Right lobe of liver (tissue), 6 donors: ENCODE results near the gene TRIM22. TPM values are rescaled to one million over a fixed set of nuclear protein-coding genes. Genes with fewer than 3 reads are reported as not detected.
A peak's percentile ranks its signal among the peaks of the same experiment; 100 is the strongest.
"Not testable (repeated sequence)": the region's sequence is repeated elsewhere in the genome, so short reads cannot be mapped to it uniquely, and the experiment has no call there.

ENCODE experiments used
- ATAC-seq, 4 donors: fragments of 200-7000 bp; cut with Tn5 transposase; one replicate each; pipeline ENCODE4 v1.9.1; 2020; ENCODE audit warnings: mild to moderate bottlenecking in 4 of 4, moderate library complexity in 4 of 4
- DNase-seq, 3 donors: peaks; one replicate each; pipeline ENCODE4 v3.0.0-alpha.2; 2020
- H3K27ac ChIP-seq, 3 donors: fragments of 200-600 bp; one replicate each; pipeline ENCODE4 v1.8.0; 2022
- H3K27me3 ChIP-seq, 2 donors: fragments of 200-600 bp; one replicate each; pipeline ENCODE4 v1.8.0; 2022
- H3K36me3 ChIP-seq, 4 donors: fragments of 200-600 bp; sonication (generic) in 1 of 4; one replicate each; pipeline versions ENCODE4 v1.5.1 to v1.8.0; 2017 to 2022; ENCODE audit warnings: control low read depth in 1 of 4
- H3K4me1 ChIP-seq, 4 donors: fragments of 200-600 bp; sonication (generic) in 1 of 4; one replicate each; pipeline versions ENCODE4 v1.5.1 to v1.8.0; 2017 to 2022; ENCODE audit warnings: control low read depth in 1 of 4
- H3K4me3 ChIP-seq, 3 donors: fragments of 200-600 bp; one replicate each; pipeline ENCODE4 v1.8.0; 2022
- H3K9me3 ChIP-seq, 4 donors: fragments of 200-600 bp; sonication (generic) in 1 of 4; one replicate each; pipeline versions ENCODE4 v1.5.1 to v1.8.0; 2017 to 2022; ENCODE audit warnings: control low read depth in 1 of 4
- POLR2A ChIP-seq: fragments of 450-650 bp; IDR thresholded peaks from one replicate; pipeline ENCODE4 v1.6.1; 2017; ENCODE audit warnings: antibody characterized with exemption, mild to moderate bottlenecking
- WGBS: methylation state at CpG from one replicate; pipeline ENCODE4 v1.1.6; 2018; ENCODE audit warnings: low coverage, low lambda C conversion rate; ENCODE audit not compliant: insufficient coverage; ENCODE audit errors: missing lambda C conversion rate; 5-methylcytosine and 5-hydroxymethylcytosine counted together
- intact Hi-C, 2 donors: fragments of 100-400 bp; cut with DNase I; formaldehyde crosslinking; loops; one replicate each; pipeline versions ENCODE4 v1.11.2 to v1.14.1; 2022
- total RNA-seq, 6 experiments: library from RNA; depleted of rRNA in 2 of 6; stranded (reverse); fragments of >200 nt in 2 of 6; fragmentation: NEBNext Ultra II Directional in 3 of 6; extraction: Animal tissue kit (Norgen Biotek cat#: 25700) in 3 of 6; gene quantifications; one replicate each; pipeline versions ENCODE4 v1.1.0 to v1.2.4, GENCODE V29; 2016 to 2023
- TF ChIP-seq, protein P1 (sequence below), 4 donors: fragments of 200-600 bp in 3 of 4; fragments of 450-650 bp in 1 of 4; IDR thresholded peaks; one replicate each; pipeline versions ENCODE4 v1.5.1 to v1.8.0; 2016 to 2022; ENCODE audit warnings: antibody characterized with exemption in 4 of 4, mild to moderate bottlenecking in 2 of 4
- donor health status: DM: no; HTN: yes; CAD: no.
- donor health status: DM: no; HTN: no; CAD: no.
- donor health status: DM: no; HTN: no; CAD: no.
- donor health status: DM: no; HTN: yes; CAD: no.
- donor health status: DM: no; HTN: yes; CAD: no.

TRIM22 gene
- total RNA-seq, 6 experiments from 2014 or later: 10.0 to 29.1 (median 13.8) TPM

DNA sequence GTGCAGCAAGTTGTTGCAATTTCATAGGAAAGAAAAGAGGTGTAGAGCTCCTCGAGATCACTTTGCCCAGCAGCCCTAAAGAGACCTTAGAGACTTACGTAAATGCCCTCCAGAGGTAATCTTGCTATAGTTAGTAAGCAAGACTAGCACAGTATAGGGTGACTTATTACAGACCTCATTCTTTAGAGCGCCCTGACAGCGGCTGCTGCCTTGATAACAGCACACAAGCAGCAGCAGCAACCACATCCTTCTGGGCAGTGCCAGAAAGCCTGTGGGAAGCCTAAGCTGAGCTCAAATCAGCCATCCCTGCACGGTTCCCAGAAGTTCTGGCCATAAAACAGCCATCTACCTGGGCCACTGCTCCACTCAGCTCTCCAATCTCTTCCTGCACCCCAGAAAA is 24.1 kb downstream of the TRIM22 start:
- TF ChIP-seq, protein P1, sequence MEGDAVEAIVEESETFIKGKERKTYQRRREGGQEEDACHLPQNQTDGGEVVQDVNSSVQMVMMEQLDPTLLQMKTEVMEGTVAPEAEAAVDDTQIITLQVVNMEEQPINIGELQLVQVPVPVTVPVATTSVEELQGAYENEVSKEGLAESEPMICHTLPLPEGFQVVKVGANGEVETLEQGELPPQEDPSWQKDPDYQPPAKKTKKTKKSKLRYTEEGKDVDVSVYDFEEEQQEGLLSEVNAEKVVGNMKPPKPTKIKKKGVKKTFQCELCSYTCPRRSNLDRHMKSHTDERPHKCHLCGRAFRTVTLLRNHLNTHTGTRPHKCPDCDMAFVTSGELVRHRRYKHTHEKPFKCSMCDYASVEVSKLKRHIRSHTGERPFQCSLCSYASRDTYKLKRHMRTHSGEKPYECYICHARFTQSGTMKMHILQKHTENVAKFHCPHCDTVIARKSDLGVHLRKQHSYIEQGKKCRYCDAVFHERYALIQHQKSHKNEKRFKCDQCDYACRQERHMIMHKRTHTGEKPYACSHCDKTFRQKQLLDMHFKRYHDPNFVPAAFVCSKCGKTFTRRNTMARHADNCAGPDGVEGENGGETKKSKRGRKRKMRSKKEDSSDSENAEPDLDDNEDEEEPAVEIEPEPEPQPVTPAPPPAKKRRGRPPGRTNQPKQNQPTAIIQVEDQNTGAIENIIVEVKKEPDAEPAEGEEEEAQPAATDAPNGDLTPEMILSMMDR (IDR thresholded peaks at IDR 0.05): no peak
- no peak for TF ChIP-seq POLR2A
- 38% methylated on average over 1 of the region's 5 CpGs for WGBS
- no peaks in the 10 kb centered on the region for H3K27me3 ChIP-seq
- ATAC-seq (no peak), DNase-seq (no peak)
- intact Hi-C loops: no loop called here
- H3K4me3 ChIP-seq: no peak overlapping the region
- peaks cover 0 to 5% (median 0%) of the 10 kb centered on the region in 4 donors for H3K36me3 ChIP-seq
- no peaks in the 10 kb centered on the region for H3K9me3 ChIP-seq
- no peaks in the 10 kb centered on the region for H3K4me1 ChIP-seq
- H3K27ac ChIP-seq: no peak overlapping the region

DNA sequence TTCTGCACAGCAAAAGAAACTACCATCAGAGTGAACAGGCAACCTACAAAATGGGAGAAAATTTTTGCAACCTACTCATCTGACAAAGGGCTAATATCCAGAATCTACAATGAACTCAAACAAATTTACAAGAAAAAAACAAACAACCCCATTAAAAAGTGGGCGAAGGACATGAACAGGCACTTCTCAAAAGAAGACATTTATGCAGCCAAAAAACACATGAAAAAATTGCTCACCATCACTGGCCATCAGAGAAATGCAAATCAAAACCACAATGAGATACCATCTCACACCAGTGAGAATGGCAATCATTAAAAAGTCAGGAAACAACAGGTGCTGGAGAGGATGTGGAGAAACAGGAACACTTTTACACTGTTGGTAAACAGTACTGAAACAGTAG is 26.9 kb downstream of the TRIM22 start:
- WGBS: 86% methylated on average over 1 of the region's 1 CpG
- H3K36me3 ChIP-seq, ATAC-seq, H3K9me3 ChIP-seq, intact Hi-C loops, H3K27ac ChIP-seq, H3K27me3 ChIP-seq, H3K4me3 ChIP-seq, DNase-seq, H3K4me1 ChIP-seq: not testable (repeated sequence)

DNA sequence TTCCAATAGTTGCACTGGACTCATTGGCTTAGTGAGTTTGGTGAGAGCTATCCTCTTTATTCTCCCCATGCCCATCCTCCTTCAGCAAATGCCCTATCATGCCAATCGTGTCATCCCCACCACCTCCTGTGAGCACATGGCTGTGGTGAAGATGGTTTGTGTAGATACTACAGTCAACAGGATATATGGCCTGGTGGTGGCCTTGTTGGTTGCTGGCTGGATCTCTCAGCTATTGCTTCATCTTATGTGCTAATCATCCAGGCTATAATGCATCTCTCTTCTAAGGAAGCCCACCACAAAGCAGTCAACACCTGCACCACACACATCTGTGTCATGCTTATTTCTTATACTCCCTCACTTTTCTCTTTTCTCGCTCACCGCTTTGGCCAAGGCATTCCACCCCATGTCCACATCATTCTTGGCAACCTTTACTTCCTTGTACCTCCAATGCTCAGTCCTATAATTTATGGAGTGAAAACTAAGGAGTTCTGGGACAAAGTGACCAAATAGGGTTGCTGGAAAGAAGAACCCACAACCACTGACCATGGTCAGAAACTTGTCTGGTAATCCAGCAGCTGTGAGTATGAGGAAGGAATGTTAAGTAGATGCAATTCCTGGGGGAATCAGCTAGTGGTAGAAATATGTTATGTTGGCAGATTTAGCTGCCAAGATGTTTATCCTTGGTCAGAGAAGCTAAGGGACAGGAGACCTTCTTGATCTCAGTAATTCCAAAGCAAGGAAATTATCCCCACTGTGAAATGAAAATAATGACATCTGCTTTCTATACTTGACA is 30.3 kb downstream of the TRIM22 start:
- WGBS: 83% methylated on average over 3 of the region's 3 CpGs

DNA sequence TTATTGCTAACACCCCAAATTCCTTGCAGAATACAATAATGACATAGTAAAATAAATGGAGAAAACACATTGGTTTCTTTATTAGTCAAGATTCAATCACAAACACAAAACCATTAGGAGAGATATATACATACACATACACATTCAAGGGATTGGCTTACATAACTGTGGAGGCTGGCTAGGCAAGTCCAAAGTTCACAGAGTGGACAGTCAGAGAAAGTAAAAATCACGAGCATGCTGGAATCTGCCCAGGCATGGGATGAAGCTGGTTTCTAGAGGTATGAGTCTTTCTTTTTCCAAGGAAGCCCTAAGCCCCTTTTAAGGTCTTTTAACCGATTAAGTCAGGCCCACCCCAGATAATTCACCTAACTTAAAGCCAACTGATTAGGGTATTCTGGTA is 33.0 kb downstream of the TRIM22 start:
- no peaks in the 10 kb centered on the region for H3K4me1 ChIP-seq
- intact Hi-C loops: no loop called here
- 68% methylated on average over 2 of the region's 2 CpGs for WGBS
- no peaks in the 10 kb centered on the region for H3K27me3 ChIP-seq
- no peaks in the 10 kb centered on the region for H3K36me3 ChIP-seq
- no peak overlapping the region for H3K4me3 ChIP-seq
- no peaks in the 10 kb centered on the region for H3K9me3 ChIP-seq
- TF ChIP-seq POLR2A: no peak
- TF ChIP-seq, protein P1 (IDR thresholded peaks at IDR 0.05): no peak
- no peak for DNase-seq
- peak; percentile 72 to 81 (median 78) for ATAC-seq
- H3K27ac ChIP-seq: no peak overlapping the region

More for the DNA sequence above, 30.3 kb downstream of the TRIM22 start:
- Histone ChIP-seq H3K36me3 (no peaks in the 10 kb centered on the region), H3K9me3 (no peaks in the 10 kb centered on the region), H3K4me3 (no peak overlapping the region), H3K27me3 (no peaks in the 10 kb centered on the region), H3K27ac (no peak overlapping the region), H3K4me1 (no peaks in the 10 kb centered on the region)
- ATAC-seq (no peak), DNase-seq (no peak)
- intact Hi-C loops: no loop called here
- TF ChIP-seq POLR2A: no peak
- TF ChIP-seq, protein P1 (IDR thresholded peaks at IDR 0.05): no peak

DNA sequence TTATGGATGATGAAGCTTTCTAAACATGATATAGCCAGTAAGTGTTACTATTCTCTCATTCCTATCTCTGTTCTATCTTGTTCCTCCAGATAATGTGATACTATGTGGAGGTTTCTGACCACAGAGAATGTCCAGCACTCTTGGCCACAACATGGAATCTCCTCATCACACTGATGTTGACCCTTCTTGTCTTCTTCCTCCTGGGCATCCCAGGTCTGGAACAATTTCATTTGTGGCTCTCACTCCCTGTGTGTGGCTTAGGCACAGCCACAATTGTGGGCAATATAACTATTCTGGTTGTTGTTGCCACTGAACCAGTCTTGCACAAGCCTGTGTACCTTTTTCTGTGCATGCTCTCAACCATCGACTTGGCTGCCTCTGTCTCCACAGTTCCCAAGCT is 36.8 kb downstream of the TRIM22 start:
- no peak overlapping the region for H3K4me3 ChIP-seq
- ATAC-seq: no peak
- H3K27ac ChIP-seq: no peak overlapping the region
- H3K27me3 ChIP-seq: no peaks in the 10 kb centered on the region
- intact Hi-C loops: no loop called here
- TF ChIP-seq, protein P1 (IDR thresholded peaks at IDR 0.05): no peak
- no peak for TF ChIP-seq POLR2A
- no peaks in the 10 kb centered on the region for H3K9me3 ChIP-seq
- H3K4me1 ChIP-seq: no peaks in the 10 kb centered on the region
- DNase-seq: no peak
- 83% methylated on average over 1 of the region's 1 CpG for WGBS
- H3K36me3 ChIP-seq: no peaks in the 10 kb centered on the region
